ENCODE measurements around the gene MAPK11.
A peak's percentile ranks its signal among the peaks of the same experiment; 100 is the strongest.

MAPK11 gene

DNA sequence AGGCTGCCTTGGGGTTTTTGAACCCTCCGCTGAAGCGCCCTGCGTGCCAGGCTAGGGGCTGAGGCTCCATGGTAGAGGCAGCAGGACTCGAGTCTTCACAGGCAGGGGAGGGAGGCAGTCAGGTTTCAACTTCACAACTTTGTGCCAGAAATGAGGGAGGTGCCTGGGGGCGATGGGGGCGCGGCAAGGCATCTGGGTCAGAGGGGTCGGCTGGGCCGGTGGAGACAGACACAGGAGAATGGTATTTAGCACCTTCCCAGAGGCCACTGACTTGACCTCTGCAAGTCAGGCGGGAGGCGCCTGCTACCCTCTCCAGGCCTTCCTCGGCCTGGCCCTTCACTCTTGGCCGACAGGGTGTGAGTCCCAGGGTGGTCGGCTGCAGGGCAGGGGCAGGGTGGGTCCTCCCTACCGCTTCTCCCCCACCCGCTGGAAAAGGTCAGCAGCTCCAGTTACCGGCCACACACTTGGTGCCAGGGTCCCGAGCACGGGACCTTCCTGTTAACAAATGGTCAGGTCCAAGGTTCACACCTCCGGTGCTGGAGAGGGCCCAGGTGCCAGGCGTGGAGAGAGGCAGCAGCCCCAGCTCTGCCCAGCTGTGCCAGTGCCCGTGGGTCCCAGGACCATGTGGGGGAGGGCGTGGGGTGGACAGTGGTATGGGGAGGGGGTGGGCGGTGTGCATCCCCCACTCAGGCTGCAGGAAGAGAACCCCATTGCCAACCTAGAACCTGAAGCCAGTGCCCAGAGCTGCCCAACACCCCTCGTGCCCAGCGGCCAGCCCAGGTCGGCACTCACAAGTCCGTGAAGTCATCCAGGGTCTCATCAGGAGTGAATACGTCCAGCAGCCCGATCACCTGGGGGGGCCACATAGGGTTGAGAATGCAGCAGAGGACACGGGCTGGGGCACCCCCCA lies 12.5 kb downstream of the MAPK11 start:
- Histone ChIP-seq H3K9me3 (ENCODE audit: control insufficient read depth, insufficient read depth, low read length) (no peaks in the 10 kb centered on the region), H3K4me3 (ENCODE audit: low read depth, low read length) (no peak overlapping the region), H3K4me1 (ENCODE audit: control insufficient read depth, insufficient read depth, low read length) (peaks cover 8% of the 10 kb centered on the region), H3K27me3 (ENCODE audit: control insufficient read depth, insufficient read depth, low read length) (peaks cover 18% of the 10 kb centered on the region), H3K9ac (ENCODE audit: low read depth, low read length) (no peak overlapping the region), H3K27ac (ENCODE audit: low read depth, low read length) (no peak overlapping the region), H3K36me3 (ENCODE audit: control insufficient read depth, insufficient read depth, low read length) (peaks cover 7% of the 10 kb centered on the region; the same call in 1 of the 2 replicates)

DNA sequence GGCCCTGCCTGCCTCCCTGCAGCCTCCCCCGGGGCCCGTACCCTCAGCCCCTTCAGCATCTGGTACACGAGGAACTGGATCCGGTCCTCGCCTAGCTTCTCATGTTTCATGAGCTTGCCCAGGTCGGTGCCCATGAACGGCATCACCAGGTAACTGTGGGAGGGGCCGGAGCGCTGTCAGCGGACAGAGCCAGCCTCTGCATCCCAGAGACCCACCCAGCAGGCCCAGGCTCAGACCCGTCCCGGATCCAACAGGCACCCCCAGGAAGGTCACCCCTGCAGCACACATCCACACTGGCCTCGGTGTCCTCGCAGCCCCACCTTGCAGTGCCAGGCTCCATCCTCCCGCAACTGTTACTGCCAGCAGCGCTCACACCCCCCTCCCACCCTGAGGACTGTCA lies 13.1 kb downstream of the MAPK11 start:
- H3K36me3 ChIP-seq (ENCODE audit: control insufficient read depth, insufficient read depth, low read length) = peaks cover 7% of the 10 kb centered on the region; the same call in 1 of the 2 replicates

DNA sequence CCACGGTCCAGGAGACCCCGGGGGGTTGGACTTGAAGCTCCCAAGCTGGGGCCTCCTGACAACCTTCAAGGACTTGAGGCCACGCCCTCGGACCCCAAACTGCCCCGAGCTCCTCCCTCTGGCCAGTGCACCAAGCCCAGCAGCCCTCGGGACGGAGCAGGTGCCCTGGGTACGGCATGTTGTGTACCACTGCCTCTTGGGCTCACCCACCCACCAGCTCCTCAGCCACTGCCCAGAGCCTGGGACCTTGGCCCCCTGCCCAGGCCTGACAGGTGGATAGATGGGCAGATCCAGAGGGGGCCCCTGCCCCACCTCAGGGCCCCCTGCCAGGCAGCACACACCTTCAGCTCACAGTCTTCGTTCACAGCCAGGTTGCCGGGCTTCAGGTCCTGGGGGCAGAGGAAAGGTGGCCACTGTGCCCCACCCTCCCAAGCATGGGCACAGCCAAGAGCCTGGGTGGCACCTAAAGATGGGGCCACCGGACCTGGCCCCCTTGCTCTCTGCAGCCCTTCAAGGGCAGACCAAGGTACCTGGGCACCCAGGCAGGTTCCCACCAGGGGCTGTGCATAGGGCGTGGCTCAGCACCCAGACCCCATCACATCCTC lies 13.8 kb downstream of the MAPK11 start:
- Histone ChIP-seq H3K36me3 (ENCODE audit: control insufficient read depth, insufficient read depth, low read length) (peaks cover 7% of the 10 kb centered on the region; the same call in 1 of the 2 replicates), H3K27ac (ENCODE audit: low read depth, low read length) (no peak overlapping the region), H3K27me3 (ENCODE audit: control insufficient read depth, insufficient read depth, low read length) (peaks cover 11% of the 10 kb centered on the region), H3K4me1 (ENCODE audit: control insufficient read depth, insufficient read depth, low read length) (no peaks in the 10 kb centered on the region; the same call in 1 of the 2 replicates), H3K9ac (ENCODE audit: low read depth, low read length) (no peak overlapping the region), H3K4me3 (ENCODE audit: low read depth, low read length) (no peak overlapping the region), H3K9me3 (ENCODE audit: control insufficient read depth, insufficient read depth, low read length) (no peaks in the 10 kb centered on the region)

More for the DNA sequence above, 13.1 kb downstream of the MAPK11 start:
- Histone ChIP-seq H3K27me3 (ENCODE audit: control insufficient read depth, insufficient read depth, low read length) (peaks cover 13% of the 10 kb centered on the region), H3K27ac (ENCODE audit: low read depth, low read length) (no peak overlapping the region), H3K4me1 (ENCODE audit: control insufficient read depth, insufficient read depth, low read length) (peaks cover 1% of the 10 kb centered on the region), H3K4me3 (ENCODE audit: low read depth, low read length) (no peak overlapping the region), H3K9me3 (ENCODE audit: control insufficient read depth, insufficient read depth, low read length) (no peaks in the 10 kb centered on the region), H3K9ac (ENCODE audit: low read depth, low read length) (no peak overlapping the region)

DNA sequence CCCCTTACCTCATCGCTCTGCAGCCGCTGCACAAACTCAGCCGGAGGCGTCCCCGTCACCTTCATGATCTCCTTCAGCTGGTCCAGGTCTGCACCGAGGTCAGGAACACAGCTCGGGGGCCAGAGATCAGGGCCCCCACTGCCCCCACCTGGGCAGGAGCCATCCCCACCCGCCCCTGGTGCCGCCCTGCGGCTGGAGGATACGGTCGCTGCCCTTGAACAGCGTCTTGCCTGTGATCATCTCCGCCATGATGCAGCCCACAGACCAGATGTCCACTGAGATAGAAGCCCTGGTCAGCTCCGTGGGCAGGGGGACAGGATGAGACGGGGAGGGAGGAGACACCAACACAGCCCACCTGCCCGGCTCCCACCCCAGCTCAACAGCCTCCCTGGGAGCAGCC lies 14.6 kb downstream of the MAPK11 start:
- peaks cover 7% of the 10 kb centered on the region; the same call in 1 of the 2 replicates for H3K36me3 ChIP-seq (ENCODE audit: control insufficient read depth, insufficient read depth, low read length)
- H3K27ac ChIP-seq (ENCODE audit: low read depth, low read length) = no peak overlapping the region
- H3K9ac ChIP-seq (ENCODE audit: low read depth, low read length) = no peak overlapping the region
- H3K4me1 ChIP-seq (ENCODE audit: control insufficient read depth, insufficient read depth, low read length) = no peaks in the 10 kb centered on the region; the same call in 1 of the 2 replicates
- peaks cover 7% of the 10 kb centered on the region for H3K27me3 ChIP-seq (ENCODE audit: control insufficient read depth, insufficient read depth, low read length)
- no peak overlapping the region for H3K4me3 ChIP-seq (ENCODE audit: low read depth, low read length)
- no peaks in the 10 kb centered on the region for H3K9me3 ChIP-seq (ENCODE audit: control insufficient read depth, insufficient read depth, low read length)

DNA sequence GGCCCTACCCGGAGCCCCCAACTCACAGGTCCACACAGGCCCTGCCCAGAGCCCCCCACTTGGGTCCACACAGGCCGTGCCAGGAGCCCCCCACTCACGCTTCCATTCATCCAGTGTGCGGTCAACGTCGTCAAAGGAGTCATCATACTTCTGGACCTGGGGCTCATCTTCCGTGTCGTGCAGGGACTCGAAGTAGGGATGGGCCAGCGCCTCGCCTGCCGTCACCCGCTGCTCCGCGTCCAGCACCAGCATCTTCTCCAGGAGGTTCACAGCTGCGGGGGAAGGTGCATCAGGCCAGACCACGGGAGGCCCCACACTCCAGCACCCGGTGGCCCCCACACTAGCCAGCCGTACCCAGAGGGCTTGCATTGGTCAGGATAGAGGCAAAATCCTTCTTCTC lies 15.1 kb downstream of the MAPK11 start:
- H3K36me3 ChIP-seq (ENCODE audit: control insufficient read depth, insufficient read depth, low read length) = peaks cover 7% of the 10 kb centered on the region; the same call in 1 of the 2 replicates
- no peak overlapping the region for H3K27ac ChIP-seq (ENCODE audit: low read depth, low read length)
- H3K9me3 ChIP-seq (ENCODE audit: control insufficient read depth, insufficient read depth, low read length) = no peaks in the 10 kb centered on the region
- H3K27me3 ChIP-seq (ENCODE audit: control insufficient read depth, insufficient read depth, low read length) = peaks cover 2% of the 10 kb centered on the region
- H3K4me1 ChIP-seq (ENCODE audit: control insufficient read depth, insufficient read depth, low read length) = peaks cover 2% of the 10 kb centered on the region; the same call in 1 of the 2 replicates
- no peak overlapping the region for H3K9ac ChIP-seq (ENCODE audit: low read depth, low read length)
- H3K4me3 ChIP-seq (ENCODE audit: low read depth, low read length) = no peak overlapping the region

DNA sequence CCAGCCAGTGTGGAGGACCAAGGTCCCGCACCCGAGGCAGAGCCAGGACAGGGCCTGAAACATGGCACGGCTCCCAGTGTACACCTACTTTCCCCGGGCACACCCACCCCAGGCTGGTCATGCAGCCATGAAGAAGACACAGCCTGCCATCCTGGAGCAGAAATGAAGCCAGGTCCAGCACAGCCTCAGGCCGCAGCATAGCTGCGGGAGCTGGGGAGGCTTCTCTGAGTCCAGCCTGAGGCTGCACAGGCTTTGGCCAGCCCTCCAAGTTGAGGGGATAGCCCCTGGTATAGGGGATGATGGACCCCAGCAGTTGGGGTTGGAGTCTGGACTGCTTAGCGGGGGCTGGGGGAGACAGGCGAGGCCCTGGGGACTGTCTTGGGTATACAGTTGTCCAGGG lies 16.2 kb downstream of the MAPK11 start:
- Histone ChIP-seq H3K4me3 (ENCODE audit: low read depth, low read length) (no peak overlapping the region), H3K27ac (ENCODE audit: low read depth, low read length) (no peak overlapping the region), H3K27me3 (ENCODE audit: control insufficient read depth, insufficient read depth, low read length) (no peaks in the 10 kb centered on the region), H3K4me1 (ENCODE audit: control insufficient read depth, insufficient read depth, low read length) (peaks cover 4% of the 10 kb centered on the region; the same call in 1 of the 2 replicates), H3K9ac (ENCODE audit: low read depth, low read length) (no peak overlapping the region), H3K9me3 (ENCODE audit: control insufficient read depth, insufficient read depth, low read length) (no peaks in the 10 kb centered on the region), H3K36me3 (ENCODE audit: control insufficient read depth, insufficient read depth, low read length) (peaks cover 7% of the 10 kb centered on the region; the same call in 1 of the 2 replicates)

DNA sequence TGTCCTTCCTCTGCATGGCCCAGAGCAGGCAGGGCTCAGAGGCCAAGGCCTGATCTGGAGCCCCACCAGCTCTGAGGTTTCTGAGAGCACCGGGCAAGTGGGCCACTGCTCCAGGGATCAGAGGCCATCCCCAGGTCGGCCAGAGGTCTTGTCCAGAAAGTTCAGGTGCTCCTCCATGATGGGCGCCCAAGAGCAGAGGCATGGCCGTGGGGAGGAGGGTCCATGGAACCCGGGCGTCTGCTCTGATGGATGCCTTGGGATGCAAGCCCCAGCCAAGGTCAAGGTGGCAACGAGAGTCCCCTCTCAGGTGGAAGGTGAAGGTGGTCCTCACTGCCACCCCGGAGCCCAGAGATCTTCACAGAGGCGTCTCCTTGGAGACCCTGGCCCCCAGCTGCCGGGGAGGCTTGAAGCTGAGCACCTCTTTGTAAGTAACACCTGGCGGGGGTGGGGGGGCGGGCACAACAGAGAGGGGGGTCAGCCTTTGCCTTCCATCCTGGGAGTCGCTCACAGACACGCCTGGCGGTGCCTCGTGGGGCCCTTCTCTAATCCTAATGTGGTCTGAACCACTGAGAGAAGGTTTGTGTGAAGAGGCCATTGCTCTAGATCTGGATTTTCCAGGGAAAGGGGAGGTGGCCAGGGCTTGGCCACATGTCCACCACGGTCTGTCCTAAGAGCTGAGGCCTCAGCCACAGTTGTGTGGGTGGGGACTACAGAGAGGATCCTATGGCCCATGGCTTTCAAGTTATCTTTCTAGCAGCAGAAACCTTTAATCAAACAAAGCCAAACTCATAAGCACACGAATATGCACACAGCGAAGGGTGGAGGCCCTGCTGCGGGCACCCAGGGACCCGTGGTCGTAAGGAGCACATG lies 16.9 kb downstream of the MAPK11 start:
- no peaks in the 10 kb centered on the region for H3K27me3 ChIP-seq (ENCODE audit: control insufficient read depth, insufficient read depth, low read length)
- no peak overlapping the region for H3K9ac ChIP-seq (ENCODE audit: low read depth, low read length)
- peaks cover 7% of the 10 kb centered on the region; the same call in 1 of the 2 replicates for H3K36me3 ChIP-seq (ENCODE audit: control insufficient read depth, insufficient read depth, low read length)
- peaks cover 4% of the 10 kb centered on the region; the same call in 1 of the 2 replicates for H3K4me1 ChIP-seq (ENCODE audit: control insufficient read depth, insufficient read depth, low read length)
- H3K9me3 ChIP-seq (ENCODE audit: control insufficient read depth, insufficient read depth, low read length) = no peaks in the 10 kb centered on the region
- H3K4me3 ChIP-seq (ENCODE audit: low read depth, low read length) = no peak overlapping the region
- no peak overlapping the region for H3K27ac ChIP-seq (ENCODE audit: low read depth, low read length)

DNA sequence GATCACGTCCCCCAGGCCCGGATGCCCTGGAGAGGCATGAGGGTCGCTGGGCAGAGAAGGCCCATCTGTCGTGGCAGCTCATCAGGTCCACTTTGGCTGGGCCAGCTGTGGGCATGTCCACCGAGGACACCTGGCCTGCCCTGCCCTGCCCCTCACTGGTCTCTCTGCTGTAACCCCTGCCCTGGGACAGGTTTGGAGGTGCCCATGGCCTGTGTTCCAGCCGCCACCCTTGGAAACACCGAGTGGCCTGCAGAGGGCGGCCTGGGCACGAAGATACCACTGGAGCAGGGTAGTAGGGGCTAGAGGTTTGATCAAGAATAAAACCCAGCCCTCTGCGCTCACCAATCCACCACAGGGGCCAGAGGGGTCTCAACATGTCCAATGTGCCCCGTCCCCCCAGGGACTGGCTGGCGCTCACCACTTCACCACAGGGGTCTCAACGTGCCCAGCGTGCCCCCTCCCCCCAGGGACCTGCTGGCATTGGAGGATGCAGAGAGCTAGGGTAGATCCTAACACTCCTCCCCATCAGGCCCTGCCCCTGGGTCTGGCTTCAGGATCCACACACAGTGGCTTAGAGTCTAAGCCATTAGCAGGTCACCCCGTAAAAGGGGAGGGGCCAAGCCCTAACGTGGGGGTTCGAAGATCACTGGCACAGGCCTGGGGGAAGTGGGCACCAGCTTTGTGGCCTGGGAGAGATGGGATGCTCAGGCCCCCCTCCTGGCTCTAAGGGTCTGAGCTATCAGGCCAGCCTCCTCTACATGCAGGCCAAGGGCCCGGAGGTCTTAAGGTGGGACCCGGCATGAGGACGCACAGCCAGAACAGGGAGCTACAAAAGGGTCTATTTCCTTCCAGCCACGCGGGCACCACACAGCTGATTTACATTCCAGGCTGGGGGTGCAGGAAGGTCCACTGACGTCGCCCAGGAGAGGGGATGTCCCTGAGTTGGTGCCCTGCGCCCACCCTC lies 17.8 kb downstream of the MAPK11 start:
- Histone ChIP-seq H3K9ac (ENCODE audit: low read depth, low read length) (no peak overlapping the region), H3K36me3 (ENCODE audit: control insufficient read depth, insufficient read depth, low read length) (peaks cover 6% of the 10 kb centered on the region; the same call in 1 of the 2 replicates), H3K4me3 (ENCODE audit: low read depth, low read length) (peak overlapping the region; percentile 80; the same call in 1 of the 2 replicates)

DNA sequence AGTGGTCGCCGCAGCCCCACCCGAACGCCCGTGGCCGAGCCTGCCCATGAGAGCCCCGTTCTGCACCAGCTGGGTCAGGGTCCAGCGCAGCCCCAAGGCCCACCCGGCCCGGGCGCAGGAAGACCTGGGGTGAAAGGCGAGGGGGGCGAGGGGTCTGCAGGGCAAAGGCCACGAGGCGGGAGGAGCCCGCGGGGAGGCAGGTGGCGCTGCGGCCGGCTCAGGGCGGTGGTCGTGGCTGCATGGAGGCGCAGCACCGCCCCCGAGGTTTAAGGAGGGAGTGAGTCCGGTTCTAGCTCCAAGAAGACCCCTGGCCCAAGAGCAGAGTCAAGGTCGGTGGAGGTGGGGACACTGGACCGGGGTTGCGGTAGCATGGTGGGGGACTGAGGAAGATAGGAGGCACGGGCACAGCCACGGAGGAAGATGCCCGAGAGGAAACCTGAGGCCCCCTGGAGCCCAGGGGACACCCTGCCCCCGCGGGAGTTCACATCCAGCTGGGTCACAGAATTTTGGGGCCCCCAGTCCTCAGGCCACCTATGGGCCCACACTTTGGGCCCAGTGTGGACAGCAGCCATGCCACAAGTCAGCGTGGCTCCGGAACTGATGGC lies 18.6 kb downstream of the MAPK11 start:
- H3K36me3 ChIP-seq (ENCODE audit: control insufficient read depth, insufficient read depth, low read length) = peaks cover 8% of the 10 kb centered on the region; the same call in 1 of the 2 replicates
- H3K27ac ChIP-seq (ENCODE audit: low read depth, low read length) = no peak overlapping the region
- H3K4me3 ChIP-seq (ENCODE audit: low read depth, low read length) = peak overlapping the region; percentile 80
- peaks cover 7% of the 10 kb centered on the region for H3K4me1 ChIP-seq (ENCODE audit: control insufficient read depth, insufficient read depth, low read length)
- H3K27me3 ChIP-seq (ENCODE audit: control insufficient read depth, insufficient read depth, low read length) = no peaks in the 10 kb centered on the region
- H3K9ac ChIP-seq (ENCODE audit: low read depth, low read length) = no peak overlapping the region; the same call in 1 of the 2 replicates
- H3K9me3 ChIP-seq (ENCODE audit: control insufficient read depth, insufficient read depth, low read length) = no peaks in the 10 kb centered on the region

More for the DNA sequence above, 17.8 kb downstream of the MAPK11 start:
- Histone ChIP-seq H3K27me3 (ENCODE audit: control insufficient read depth, insufficient read depth, low read length) (no peaks in the 10 kb centered on the region), H3K9me3 (ENCODE audit: control insufficient read depth, insufficient read depth, low read length) (no peaks in the 10 kb centered on the region), H3K27ac (ENCODE audit: low read depth, low read length) (no peak overlapping the region), H3K4me1 (ENCODE audit: control insufficient read depth, insufficient read depth, low read length) (peaks cover 7% of the 10 kb centered on the region)
